Hair follicular keratinocyte (primary cell): Measurements from ENCODE around the gene CYSLTR2. TPM values are rescaled to one million over a fixed set of nuclear protein-coding genes. Genes with fewer than 3 reads are reported as not detected.

Experiments
- total RNA-seq: library from RNA; depleted of rRNA; stranded (reverse); fragments of >200 nt; gene quantifications from 2 replicates; pipeline ENCODE4 v1.2.3, GENCODE V29; 2015

CYSLTR2 gene, protein sequence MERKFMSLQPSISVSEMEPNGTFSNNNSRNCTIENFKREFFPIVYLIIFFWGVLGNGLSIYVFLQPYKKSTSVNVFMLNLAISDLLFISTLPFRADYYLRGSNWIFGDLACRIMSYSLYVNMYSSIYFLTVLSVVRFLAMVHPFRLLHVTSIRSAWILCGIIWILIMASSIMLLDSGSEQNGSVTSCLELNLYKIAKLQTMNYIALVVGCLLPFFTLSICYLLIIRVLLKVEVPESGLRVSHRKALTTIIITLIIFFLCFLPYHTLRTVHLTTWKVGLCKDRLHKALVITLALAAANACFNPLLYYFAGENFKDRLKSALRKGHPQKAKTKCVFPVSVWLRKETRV
- not detected in 2 replicates for total RNA-seq

DNA sequence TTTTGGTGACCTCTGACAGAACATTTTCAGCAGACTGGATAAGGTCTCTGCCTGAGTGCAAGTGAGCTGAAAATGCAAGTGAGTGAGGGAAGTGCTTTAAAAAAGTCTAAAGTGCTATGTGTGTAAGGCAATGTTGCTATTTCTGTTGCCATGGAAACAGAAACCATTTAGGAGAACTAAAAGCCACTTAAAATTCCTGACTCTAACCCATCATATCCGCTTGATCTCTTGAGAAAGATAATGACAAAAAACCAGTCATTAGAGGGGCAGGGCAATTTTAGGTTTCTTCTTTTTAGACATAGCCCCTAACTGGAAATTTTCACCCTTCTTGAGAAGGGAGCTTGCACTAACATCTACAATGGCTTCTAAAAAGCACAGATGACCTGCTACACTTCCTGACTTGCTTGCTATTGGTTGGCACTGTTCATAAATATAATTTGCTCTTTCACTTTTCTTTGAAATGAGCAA lies at the start of gene CYSLTR2:
Gene CYSLTR2 (plus strand): TSS at position 458 of the 468 bp plus-strand sequence. CDS start 52,889 bp downstream, outside the sequence.

Other genes starting within 250 kb of the CYSLTR2 start
- gene LPAR6, start 240.8 kb upstream of the CYSLTR2 start, total RNA-seq: 5.8 and 7.0 TPM in 2 replicates
- 5.1 TPM in 2 replicates for gene RCBTB2, start 120.8 kb upstream of the CYSLTR2 start, total RNA-seq